Fibroblast of mammary gland (primary cell): ENCODE data around the gene RAB31.

ENCODE experiments used
- DNase-seq: peaks from one replicate; pipeline ENCODE4 v3.0.0-alpha.2; 2010; ENCODE audit warnings: low read depth
- H3K4me3 ChIP-seq: 2 replicates; pipeline ENCODE4 v1.5.1; 2011; ENCODE audit warnings: low read depth, mild to moderate bottlenecking, low read length, moderate library complexity; ENCODE audit not compliant: control insufficient read depth
- TF ChIP-seq, protein P1 (sequence below): conservative IDR thresholded peaks from 2 replicates; pipeline ENCODE4 v1.5.1; 2011; ENCODE audit warnings: low read depth, low read length, inconsistent platforms; ENCODE audit not compliant: control insufficient read depth, insufficient read depth

Gene RAB31

DNA sequence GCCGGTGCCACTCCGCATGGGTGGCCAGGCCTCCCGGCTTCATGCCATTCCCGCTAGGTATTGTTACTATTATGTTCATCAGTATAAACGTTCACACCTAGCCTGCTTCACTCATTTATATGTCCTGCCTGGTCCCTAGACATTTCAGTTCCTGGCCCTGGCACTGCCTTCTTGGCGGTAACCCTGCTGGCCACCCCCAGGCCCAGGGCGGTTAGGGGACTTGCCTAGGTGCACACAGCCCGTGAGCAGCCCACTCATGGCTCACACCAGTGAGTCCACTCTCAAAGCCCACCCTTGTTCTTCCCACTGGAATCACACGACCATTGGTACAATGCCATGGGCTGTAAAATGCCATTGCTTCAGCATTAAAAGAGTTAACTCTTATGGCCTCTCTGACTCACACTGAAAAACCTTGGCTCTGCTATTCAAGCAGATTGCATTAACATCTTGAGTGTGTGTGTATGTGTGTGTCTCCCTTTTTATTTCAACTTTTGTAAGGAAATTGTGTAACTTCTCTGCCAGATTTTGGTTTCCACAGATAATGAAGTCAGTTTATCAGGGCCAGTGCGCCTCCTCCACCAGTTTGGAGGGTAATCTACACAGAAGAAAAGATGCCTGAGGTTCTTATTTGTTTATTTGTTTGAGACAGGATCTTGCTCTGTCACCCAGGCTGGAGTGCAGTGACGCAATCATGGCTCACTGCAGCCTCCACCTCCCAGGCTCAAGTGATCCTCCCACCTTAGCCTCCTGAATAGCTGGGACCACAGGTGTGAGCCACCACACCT is 74.2 kb downstream of the RAB31 start:
- TF ChIP-seq, protein P1, sequence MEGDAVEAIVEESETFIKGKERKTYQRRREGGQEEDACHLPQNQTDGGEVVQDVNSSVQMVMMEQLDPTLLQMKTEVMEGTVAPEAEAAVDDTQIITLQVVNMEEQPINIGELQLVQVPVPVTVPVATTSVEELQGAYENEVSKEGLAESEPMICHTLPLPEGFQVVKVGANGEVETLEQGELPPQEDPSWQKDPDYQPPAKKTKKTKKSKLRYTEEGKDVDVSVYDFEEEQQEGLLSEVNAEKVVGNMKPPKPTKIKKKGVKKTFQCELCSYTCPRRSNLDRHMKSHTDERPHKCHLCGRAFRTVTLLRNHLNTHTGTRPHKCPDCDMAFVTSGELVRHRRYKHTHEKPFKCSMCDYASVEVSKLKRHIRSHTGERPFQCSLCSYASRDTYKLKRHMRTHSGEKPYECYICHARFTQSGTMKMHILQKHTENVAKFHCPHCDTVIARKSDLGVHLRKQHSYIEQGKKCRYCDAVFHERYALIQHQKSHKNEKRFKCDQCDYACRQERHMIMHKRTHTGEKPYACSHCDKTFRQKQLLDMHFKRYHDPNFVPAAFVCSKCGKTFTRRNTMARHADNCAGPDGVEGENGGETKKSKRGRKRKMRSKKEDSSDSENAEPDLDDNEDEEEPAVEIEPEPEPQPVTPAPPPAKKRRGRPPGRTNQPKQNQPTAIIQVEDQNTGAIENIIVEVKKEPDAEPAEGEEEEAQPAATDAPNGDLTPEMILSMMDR: no peak
- peak; percentile 91 for DNase-seq
- no peak overlapping the region for H3K4me3 ChIP-seq

- no peak for DNase-seq
Observed at GRCh38 chr18:9786631-9787030, 78.5 kb downstream of the RAB31 start.

GRCh38 chr18:9787036-9787435 is 78.9 kb downstream of the RAB31 start:
- TF ChIP-seq, protein P1: no peak
- H3K4me3 ChIP-seq: no peak overlapping the region
- peak; percentile 24 for DNase-seq

More at GRCh38 chr18:9786631-9787030, 78.5 kb downstream of the RAB31 start:
- no peak overlapping the region for H3K4me3 ChIP-seq
- TF ChIP-seq, protein P1: no peak

DNA sequence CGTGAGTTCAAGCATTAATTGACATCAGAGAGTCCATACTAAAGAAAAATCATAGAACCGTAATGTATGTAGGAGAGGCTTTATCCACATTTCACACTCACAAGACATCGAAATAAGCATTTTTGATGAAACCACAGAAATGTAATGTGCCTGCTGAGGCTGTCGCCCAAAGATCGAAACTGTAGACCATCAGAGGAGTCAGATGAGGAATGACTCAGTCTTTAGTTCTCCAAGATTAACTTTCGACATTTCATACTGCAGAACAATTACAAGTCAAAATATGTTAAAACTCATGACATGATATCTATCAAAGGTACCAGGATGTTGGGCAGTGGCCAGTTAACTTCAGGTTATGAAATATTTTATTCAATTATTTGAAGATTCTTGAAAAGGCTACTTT is 79.6 kb downstream of the RAB31 start:
- TF ChIP-seq, protein P1: no peak
- H3K4me3 ChIP-seq: no peak overlapping the region
- peak; percentile 54 for DNase-seq

DNA sequence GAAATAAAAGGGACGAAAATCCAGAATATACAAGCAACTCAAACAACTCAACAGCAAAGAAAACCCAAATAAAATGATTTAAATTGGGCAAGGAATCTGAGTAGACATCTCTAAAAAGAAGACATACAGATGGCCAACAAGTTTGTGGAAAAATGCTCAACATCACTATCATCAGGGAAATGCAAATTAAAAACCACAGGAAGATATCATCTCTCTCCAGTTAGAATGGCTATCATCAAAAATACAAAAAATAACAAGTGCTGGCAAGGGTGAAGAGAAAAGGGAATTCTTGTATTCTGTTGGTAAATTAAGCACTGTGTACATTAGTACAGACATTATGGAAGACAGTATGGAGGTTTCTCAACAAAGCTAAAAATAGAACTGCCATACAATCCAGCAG is 80.0 kb downstream of the RAB31 start:
- no peak for DNase-seq
- H3K4me3 ChIP-seq: no peak overlapping the region
- TF ChIP-seq, protein P1: no peak

- no peak overlapping the region for H3K4me3 ChIP-seq
- TF ChIP-seq, protein P1: no peak
- no peak for DNase-seq
Observed at GRCh38 chr18:9788860-9789259, 80.8 kb downstream of the RAB31 start.
